HCEC 1CT (cell line): ENCODE results near the gene TPT1.
"Not testable (repeated sequence)": the region's sequence is repeated elsewhere in the genome, so short reads cannot be mapped to it uniquely, and the experiment has no call there.

Source experiments
- DNase-seq: peaks from one replicate; pipeline ENCODE4 v3.0.0-alpha.2; 2017

The TPT1 gene

GRCh38 chr13:45341034-45341798, at the start of gene TPT1:
Gene TPT1 (minus strand): TSS chr13:45341183. CDS start chr13:45341069, 114 bp downstream.
- DNase-seq: peak; percentile 97

GRCh38 chr13:45390348-45390747, 49.4 kb upstream of the TPT1 start:
- DNase-seq: not testable (repeated sequence)

GRCh38 chr13:45388664-45389063, 47.7 kb upstream of the TPT1 start:
- no peak for DNase-seq

- DNase-seq: not testable (repeated sequence)
These were observed 46.1 kb upstream of the TPT1 start for GRCh38 chr13:45386892-45387575.

GRCh38 chr13:45385907-45386553, 45.0 kb upstream of the TPT1 start:
- no peak for DNase-seq

- DNase-seq: no peak
These were observed 44.3 kb upstream of the TPT1 start for GRCh38 chr13:45385320-45385719.

GRCh38 chr13:45384474-45385174, 43.6 kb upstream of the TPT1 start:
- no peak for DNase-seq

- not testable (repeated sequence) for DNase-seq
These were observed 41.8 kb upstream of the TPT1 start for GRCh38 chr13:45382739-45383138.

- DNase-seq: no peak
These were observed 40.2 kb upstream of the TPT1 start for GRCh38 chr13:45381196-45381595.

GRCh38 chr13:45380708-45381107, 39.7 kb upstream of the TPT1 start:
- DNase-seq: not testable (repeated sequence)

- DNase-seq: not testable (repeated sequence)
These were observed 38.5 kb upstream of the TPT1 start for GRCh38 chr13:45379516-45379915.

GRCh38 chr13:45378786-45379185, 37.8 kb upstream of the TPT1 start:
- not testable (repeated sequence) for DNase-seq

GRCh38 chr13:45377314-45377713, 36.3 kb upstream of the TPT1 start:
- DNase-seq: not testable (repeated sequence)

GRCh38 chr13:45376651-45377050, 35.7 kb upstream of the TPT1 start:
- not testable (repeated sequence) for DNase-seq

GRCh38 chr13:45374917-45375316, 33.9 kb upstream of the TPT1 start:
- DNase-seq: no peak

- no peak for DNase-seq
These were observed 32.2 kb upstream of the TPT1 start for GRCh38 chr13:45373162-45373547.

GRCh38 chr13:45372189-45373161, 31.5 kb upstream of the TPT1 start:
- DNase-seq: no peak

- peak; percentile 81 for DNase-seq
These were observed 30.0 kb upstream of the TPT1 start for GRCh38 chr13:45370922-45371406.

GRCh38 chr13:45369116-45369515, 28.1 kb upstream of the TPT1 start:
- DNase-seq: no peak

GRCh38 chr13:45368571-45368970, 27.6 kb upstream of the TPT1 start:
- no peak for DNase-seq

GRCh38 chr13:45368005-45368404, 27.0 kb upstream of the TPT1 start:
- no peak for DNase-seq

GRCh38 chr13:45367358-45367757, 26.4 kb upstream of the TPT1 start:
- DNase-seq: peak; percentile 89
